Mononuclear cell (primary cell): ENCODE data around the gene ELN. TPM values are rescaled to one million over a fixed set of nuclear protein-coding genes. Genes with fewer than 3 reads are reported as not detected.

Experiments
- H3K27me3 ChIP-seq: 2 replicates; pipeline ENCODE4 v1.6.0; 2011; ENCODE audit warnings: low read length, control low read depth; ENCODE audit not compliant: insufficient read depth
- H3K4me1 ChIP-seq: 2 replicates; pipeline ENCODE4 v1.5.1; 2011; ENCODE audit warnings: mild to moderate bottlenecking, low read length, control low read depth; ENCODE audit not compliant: insufficient read depth
- H3K4me3 ChIP-seq: 2 replicates; pipeline ENCODE4 v1.5.1; 2011; ENCODE audit warnings: mild to moderate bottlenecking, low read length, moderate library complexity
- H3K9me3 ChIP-seq: 2 replicates; pipeline ENCODE4 v1.5.1; 2011; ENCODE audit warnings: low read depth, mild to moderate bottlenecking, control low read depth, low read length
- total RNA-seq: library from RNA; depleted of rRNA; stranded (reverse); fragments of >200 nt; gene quantifications from one replicate; pipeline ENCODE4 v1.2.3, GENCODE V29; 2012

ELN gene
- total RNA-seq, 1 donor: not detected

DNA sequence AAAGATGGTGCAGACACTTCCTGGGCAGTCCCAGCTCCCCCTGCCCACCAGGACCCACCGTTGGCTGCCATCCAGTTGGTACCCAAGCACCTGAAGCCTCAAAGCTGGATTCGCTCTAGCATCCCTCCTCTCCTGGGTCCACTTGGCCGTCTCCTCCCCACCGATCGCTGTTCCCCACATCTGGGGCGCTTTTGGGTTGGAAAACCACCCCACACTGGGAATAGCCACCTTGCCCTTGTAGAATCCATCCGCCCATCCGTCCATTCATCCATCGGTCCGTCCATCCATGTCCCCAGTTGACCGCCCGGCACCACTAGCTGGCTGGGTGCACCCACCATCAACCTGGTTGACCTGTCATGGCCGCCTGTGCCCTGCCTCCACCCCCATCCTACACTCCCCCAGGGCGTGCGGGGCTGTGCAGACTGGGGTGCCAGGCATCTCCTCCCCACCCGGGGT, 41.1 kb downstream of the ELN start:
- H3K9me3 ChIP-seq: no peaks in the 10 kb centered on the region
- no peaks in the 10 kb centered on the region for H3K4me1 ChIP-seq
- no peaks in the 10 kb centered on the region for H3K27me3 ChIP-seq
- no peak overlapping the region for H3K4me3 ChIP-seq

DNA sequence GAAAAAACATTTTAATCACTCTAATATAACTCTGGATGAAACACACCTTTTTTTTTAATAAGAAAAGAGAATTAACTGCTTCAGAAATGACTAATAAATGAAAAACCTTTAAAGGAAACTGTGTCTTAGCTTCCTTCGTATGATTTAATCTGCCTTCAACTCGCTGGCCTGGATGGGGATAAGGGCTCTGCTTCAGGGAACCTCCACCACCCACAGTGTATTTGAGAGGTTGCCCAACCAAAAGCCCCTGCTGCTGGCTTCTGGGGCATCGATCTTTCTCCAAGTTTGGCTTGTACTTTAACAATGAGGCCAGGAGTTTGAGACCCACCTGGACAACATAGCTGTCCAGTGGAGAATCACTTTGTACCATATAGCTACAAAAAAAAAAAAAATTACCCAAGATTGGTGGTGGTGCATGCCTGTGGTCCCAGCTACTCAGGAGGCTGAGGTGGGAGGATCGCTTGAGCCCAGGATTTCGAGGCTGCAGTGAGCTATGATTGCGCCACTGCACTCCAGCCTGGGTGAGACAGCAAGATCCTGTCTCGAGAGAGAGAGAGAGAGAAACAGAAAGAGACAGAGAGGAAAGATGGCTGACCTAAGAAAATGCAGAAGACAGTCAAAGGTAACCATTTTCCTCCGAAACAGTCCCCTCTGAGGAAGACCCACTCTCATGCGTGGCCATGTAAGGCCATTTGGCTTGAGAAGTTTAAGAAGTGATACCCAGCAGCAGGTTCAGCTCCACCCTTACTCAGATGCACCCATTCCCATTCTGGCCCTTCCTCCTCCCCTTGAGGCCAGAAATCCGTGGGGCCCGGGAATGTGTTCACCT, 42.0 kb downstream of the ELN start:
- Histone ChIP-seq H3K9me3 (no peaks in the 10 kb centered on the region), H3K4me3 (no peak overlapping the region)

DNA sequence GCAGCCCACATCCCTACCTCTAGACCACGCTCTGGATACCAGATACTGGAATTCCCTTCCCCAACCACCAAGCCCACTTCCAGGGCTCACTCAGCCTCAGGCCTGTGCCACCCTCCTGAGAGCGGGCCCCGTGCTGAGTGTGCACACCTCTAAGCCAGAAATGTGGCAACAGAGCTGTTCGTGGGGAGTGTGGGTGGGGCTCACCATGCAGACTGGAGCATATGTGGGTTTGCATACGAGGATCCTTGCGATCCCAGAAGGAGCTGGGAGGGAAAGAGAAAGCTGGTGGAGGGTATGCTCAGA, 42.6 kb downstream of the ELN start:
- no peaks in the 10 kb centered on the region for H3K27me3 ChIP-seq
- no peaks in the 10 kb centered on the region for H3K4me1 ChIP-seq
- H3K4me3 ChIP-seq: no peak overlapping the region
- H3K9me3 ChIP-seq: no peaks in the 10 kb centered on the region

More for the DNA sequence above, 42.0 kb downstream of the ELN start:
- no peaks in the 10 kb centered on the region for H3K4me1 ChIP-seq
- no peaks in the 10 kb centered on the region for H3K27me3 ChIP-seq

DNA sequence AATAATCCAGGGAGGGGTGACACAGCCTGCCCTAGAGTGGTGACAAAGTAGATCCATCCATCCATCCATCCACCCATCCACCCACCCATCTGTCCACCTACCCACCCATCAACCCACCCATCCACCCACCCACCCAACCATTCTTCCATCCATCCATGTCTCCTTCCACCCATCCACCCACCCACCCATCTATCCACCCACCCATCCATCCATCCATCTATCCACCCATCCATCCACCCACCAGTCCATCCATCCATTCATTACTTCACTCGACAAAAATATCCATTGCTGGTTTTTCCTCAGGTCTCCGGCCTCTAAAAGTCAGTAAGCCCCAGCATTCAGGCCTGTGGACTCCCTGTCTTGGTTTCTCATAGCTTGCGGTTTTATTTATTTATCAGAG, 43.1 kb downstream of the ELN start:
- H3K4me3 ChIP-seq: no peak overlapping the region
- no peaks in the 10 kb centered on the region for H3K27me3 ChIP-seq
- no peaks in the 10 kb centered on the region for H3K9me3 ChIP-seq
- H3K4me1 ChIP-seq: no peaks in the 10 kb centered on the region

DNA sequence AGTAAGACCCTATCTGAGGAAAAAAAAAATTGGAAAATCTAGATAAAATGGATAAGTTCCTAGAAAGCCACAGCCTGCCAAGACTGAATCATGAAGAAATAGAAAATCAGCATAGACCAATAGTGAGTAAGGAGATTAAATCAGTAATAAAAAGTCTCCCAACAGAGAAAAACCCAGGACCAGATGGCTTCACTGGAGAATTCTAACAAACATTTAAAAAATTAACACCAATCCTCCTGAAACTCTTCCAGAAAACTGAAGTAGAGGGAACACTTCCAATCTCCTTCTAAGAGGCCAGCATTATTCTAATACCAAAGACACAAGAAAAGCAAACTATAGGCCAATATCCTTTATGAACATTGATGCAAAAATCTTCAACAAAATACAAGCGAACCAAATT, 46.8 kb downstream of the ELN start:
- H3K4me3 ChIP-seq: no peak overlapping the region
- no peaks in the 10 kb centered on the region for H3K9me3 ChIP-seq
- H3K27me3 ChIP-seq: no peaks in the 10 kb centered on the region
- no peaks in the 10 kb centered on the region for H3K4me1 ChIP-seq

DNA sequence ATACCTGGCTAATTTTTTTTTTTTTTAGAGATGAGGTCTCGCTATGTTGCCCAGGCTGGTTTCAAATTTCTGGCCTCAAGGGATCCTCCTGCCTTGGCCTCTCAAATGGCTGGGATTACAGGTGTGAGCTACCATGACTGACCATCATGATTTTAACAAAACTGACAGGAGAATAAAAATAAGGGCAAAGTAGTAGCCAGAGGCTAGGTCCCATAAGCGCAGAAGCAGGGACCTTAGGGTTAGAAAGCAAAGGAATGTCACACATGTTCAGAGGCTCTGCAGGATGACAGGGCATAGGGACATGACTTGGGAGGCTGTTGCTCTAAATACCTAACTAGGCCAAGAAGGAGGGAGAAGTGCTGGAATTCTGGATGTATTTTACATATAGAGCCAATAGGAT, 50.5 kb downstream of the ELN start:
- Histone ChIP-seq H3K4me3 (no peak overlapping the region), H3K9me3 (no peaks in the 10 kb centered on the region), H3K27me3 (no peaks in the 10 kb centered on the region), H3K4me1 (peaks cover 5% of the 10 kb centered on the region)

DNA sequence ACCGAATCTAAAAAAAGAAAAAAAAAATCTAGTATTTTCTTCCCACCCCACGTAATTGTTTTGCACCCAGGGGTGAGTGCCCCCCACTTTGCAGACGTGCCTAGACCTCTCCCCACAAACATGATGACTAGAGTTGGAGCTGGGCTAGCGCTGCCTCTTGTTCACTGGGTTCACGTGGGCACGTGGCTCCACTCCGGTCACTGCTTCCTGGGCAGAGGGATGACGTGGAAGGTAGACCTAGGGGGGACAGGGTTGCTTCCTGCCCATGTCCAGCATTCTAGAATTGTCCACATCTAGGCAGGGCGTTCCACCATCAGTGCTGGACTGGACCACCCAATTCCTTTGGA, 54.8 kb downstream of the ELN start:
- H3K27me3 ChIP-seq: no peaks in the 10 kb centered on the region
- H3K4me1 ChIP-seq: peaks cover 14% of the 10 kb centered on the region
- H3K4me3 ChIP-seq: no peak overlapping the region
- H3K9me3 ChIP-seq: no peaks in the 10 kb centered on the region

DNA sequence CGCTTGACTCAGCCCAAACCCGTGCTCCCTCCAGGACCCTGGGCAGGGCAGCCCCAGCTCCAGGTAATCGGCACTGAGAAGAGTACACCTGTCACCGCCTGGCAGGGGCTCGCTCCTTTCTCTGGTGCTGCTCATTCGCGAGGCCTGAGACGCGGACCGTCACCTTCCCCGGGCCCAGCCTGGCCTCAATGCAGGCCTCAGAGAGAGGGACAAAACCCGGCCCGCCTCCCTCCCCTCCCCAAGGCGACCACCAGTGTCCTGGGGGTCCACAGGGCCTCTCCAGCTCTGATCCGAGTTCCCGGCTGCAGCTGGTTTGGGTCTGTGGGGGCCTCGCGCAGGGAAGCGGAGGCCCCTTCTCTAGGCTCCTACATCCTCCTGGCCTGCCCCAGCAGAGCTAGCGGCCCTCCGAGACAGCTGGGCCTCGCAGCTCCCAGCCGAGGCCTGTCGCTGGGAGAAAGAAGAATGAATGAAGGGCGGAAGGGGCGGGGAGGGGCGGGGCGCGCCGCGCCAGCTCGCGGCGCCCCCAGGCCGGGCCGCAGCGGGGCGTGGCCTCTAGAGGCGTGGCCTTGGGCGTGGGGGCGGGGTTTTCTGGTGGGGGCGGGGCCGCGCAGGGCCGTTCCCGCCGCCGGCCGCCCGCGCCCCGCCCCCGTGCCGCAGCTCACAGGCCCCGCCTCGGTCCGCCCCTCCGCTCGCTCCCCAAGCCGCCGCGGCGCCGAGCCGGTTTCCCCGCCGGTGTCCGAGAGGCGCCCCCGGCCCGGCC, 55.3 kb downstream of the ELN start, which contains the start of gene LIMK1:
TSS of gene LIMK1 (plus strand) at position 688 of the 760 bp plus-strand sequence. CDS start 187 bp downstream, outside the sequence.
- Histone ChIP-seq H3K27me3 (no peaks in the 10 kb centered on the region), H3K4me1 (peaks cover 14% of the 10 kb centered on the region), H3K9me3 (no peaks in the 10 kb centered on the region), H3K4me3 (peak within 1 kb of the TSS; percentile 33)

DNA sequence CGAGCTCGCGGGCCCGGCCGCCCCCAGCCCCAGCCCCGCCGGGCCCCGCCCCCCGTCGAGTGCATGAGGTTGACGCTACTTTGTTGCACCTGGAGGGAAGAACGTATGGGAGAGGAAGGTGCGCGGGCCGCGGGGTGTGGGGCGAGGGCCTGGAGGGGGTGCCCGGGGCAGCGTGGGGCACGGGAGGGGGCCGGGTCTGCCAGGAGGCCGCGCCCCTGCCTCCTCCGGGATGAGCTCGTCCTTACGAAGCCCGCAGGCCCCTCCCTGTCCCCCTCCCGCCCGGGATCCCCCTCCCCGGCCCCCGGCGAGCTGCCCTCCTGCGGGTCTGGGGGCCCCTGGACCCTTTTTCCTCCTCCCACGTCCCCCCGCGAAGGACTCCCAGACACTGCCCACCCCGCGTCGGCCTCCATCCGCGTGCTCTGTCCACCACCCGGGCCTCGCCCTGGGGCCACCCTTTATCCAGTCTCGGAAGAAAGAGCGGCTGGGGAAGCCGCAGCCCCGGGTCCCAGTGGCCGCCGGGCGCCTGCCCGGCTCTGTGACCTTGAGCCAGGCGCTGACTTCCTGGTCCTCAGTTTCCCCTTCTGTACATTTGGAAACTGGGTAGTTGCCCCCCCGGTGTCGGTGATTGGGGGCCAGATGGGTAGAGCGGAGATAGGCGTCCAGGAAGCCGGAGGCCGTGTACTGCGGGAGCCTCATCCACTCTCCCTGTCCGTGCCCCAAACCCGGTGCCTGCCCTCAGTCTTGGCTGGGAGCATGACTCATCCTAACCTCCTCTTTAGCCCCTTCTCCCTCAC, 56.2 kb downstream of the ELN start:
- H3K27me3 ChIP-seq: no peaks in the 10 kb centered on the region
- no peaks in the 10 kb centered on the region for H3K9me3 ChIP-seq
- peak overlapping the region; percentile 33 for H3K4me3 ChIP-seq
- peaks cover 14% of the 10 kb centered on the region for H3K4me1 ChIP-seq

DNA sequence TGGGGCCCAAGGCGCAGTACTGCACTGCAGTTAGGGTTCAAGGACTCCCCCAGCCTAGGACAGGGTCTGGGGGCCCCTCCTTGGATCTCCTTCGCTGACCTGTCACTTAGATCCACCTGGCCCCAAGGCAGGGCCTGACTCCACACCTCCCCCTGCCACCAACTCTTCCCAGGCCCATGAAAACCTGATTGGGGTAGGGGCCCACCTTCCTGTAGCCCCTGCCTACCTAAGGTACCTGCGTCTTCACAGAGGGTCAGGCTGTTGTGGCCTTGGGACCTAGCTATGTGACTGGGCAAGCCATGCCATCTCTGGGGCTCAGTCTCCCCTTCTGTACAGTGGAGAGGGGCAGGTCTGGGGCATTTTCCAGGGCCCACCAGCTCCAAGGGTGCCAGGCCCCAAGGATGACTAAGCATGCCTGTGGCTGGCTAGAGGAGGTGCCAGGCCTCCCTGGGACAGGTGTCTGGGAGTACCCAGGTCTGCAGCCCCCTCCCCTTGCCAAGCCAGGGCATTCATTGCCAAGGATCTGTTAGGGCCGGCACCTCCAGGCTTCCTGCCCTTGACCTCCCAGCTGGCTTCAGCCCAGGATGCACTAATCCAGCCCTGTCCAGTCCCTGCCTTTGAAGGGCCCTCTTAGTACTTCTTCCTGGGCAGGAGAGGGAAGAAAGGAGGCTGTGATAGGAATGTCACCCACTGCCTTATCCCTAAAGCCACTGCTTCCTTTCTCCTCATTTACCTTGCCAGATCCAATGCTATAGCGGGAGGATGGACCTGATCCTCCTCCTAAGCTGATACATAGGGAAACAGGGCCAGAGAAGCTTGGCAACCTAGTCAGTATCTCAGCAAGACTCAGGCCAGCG, 57.0 kb downstream of the ELN start:
- H3K9me3 ChIP-seq: no peaks in the 10 kb centered on the region
- H3K27me3 ChIP-seq: no peaks in the 10 kb centered on the region
- peaks cover 14% of the 10 kb centered on the region for H3K4me1 ChIP-seq
- no peak overlapping the region for H3K4me3 ChIP-seq

DNA sequence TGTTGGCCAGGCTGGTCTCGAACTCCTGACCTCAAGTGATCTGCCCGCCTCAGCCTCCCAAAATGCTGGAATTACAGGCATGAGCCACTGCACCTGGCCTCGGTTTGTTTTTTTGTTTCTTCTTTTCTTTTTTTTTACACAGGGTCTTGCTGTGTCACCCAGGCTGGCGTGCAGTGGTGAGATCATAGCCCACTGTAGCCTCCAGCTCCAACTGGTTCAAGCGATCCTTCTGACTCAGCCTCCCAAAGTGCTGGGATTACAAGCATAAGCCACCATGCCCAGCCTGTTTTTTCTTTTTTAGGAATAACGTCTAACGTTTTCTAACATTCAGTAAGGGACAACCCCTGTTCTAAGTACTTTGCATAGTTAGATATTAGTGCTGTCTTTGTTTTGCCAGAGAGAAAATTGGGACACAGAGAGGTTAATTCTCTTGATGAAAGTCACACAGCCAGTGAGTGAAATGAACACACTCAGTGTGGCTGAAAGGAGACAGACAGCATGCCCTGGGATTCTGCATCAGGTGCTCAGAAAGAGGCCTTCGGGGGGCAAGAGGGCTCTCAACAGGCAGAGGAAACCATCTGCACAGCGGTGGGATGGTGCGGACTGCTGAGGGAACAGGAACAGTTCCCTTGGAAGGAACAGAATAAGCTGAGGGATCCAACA, 59.9 kb downstream of the ELN start:
- Histone ChIP-seq H3K27me3 (no peaks in the 10 kb centered on the region), H3K4me1 (peaks cover 23% of the 10 kb centered on the region), H3K4me3 (no peak overlapping the region), H3K9me3 (no peaks in the 10 kb centered on the region)

DNA sequence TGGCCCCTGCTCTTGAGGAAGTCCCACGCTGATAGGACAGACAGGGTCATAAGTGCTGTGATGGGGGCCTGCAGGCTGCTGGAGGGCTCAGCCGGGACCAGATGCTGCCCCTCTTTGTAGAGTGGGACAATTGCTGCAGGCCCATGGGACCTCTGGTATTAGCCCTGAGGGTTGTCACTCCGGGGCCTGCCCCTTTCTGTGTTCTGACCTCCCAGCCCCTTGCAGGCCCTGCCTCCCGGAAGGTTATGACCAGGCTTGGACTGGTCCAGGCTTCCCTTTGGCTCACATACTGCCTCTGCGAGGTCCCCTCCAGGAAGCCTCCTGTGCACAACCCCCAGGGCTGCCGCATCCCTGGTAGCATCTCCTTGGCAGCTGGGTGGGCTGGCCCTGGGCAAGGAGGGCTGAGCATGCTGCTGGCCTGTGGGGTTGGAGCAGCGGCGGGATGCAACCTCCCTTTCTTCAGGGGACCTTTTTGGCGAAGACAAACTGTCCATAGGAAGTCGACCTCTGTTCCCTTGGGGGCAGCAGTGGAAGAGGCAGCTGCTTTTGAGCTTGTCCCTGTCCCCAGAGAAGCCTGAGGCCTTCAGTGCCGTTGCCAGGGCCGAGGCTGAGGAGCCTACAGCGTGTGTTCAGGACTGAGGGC, 64.5 kb downstream of the ELN start:
- H3K4me1 ChIP-seq: peaks cover 32% of the 10 kb centered on the region
- no peaks in the 10 kb centered on the region for H3K9me3 ChIP-seq
- peak overlapping the region; percentile 53 for H3K4me3 ChIP-seq
- H3K27me3 ChIP-seq: no peaks in the 10 kb centered on the region

DNA sequence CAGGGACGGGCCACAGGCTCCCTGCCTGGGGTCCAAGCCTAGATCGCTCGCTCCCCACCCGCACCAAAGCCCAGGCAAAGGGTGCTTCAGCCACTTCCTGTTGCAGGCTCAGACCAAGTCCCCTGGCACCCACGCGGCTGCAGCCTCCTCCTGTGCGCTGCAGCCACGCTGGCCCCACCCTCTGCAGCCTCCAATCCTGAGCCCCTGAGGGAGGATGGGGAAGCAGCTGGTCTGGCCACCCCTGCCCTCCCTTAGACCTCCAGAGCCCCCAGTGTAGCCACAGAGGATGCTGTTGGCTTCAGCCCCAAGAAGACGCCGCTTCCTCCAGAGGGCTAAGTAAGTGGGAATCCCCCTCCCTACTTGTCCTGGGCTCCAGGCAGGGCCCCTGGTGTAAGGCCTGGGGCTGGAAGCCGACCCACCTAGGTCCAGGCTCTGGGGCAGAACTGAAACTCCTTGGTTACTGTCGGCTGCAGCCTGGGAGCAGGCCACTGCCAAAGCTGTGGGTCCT, 65.0 kb downstream of the ELN start:
- Histone ChIP-seq H3K4me1 (peaks cover 32% of the 10 kb centered on the region), H3K9me3 (no peaks in the 10 kb centered on the region), H3K4me3 (peak overlapping the region; percentile 53), H3K27me3 (no peaks in the 10 kb centered on the region)
